Measurements from ENCODE around the gene C14orf93. TPM values are rescaled to one million over a fixed set of nuclear protein-coding genes. Genes with fewer than 3 reads are reported as not detected.

C14orf93 gene
- total and polyA plus RNA-seq, 2 donors (not counting 1 experiment from before 2014, with no cell fraction given) = 17.9 to 26.8 TPM

GRCh38 chr14:22981876-22982476, 28.0 kb downstream of the C14orf93 start:
- Histone ChIP-seq H3K27ac (ENCODE audit: low read length in 2 of 2) (no peak overlapping the region), H4K20me1 (ENCODE audit: control insufficient read depth, insufficient read depth, low read length, poor library complexity, severe bottlenecking) (no peaks in the 10 kb centered on the region), H2AFZ (ENCODE audit: insufficient read depth, low read depth, low read length, poor library complexity, severe bottlenecking) (peak overlapping the region; percentile 90), H3K9ac (ENCODE audit: low read length) (peak overlapping the region; percentile 71), H3K9me3 (ENCODE audit: control extremely low read depth in 1 of 3, control insufficient read depth in 2 of 3, insufficient read depth in 1 of 3, low read length in 2 of 3) (peaks cover 0 to 8% (median 0%) of the 10 kb centered on the region in 3 donors), H3K79me2 (ENCODE audit: control insufficient read depth, insufficient read depth, low read length) (no peaks in the 10 kb centered on the region), H3K4me1 (ENCODE audit: control insufficient read depth in 2 of 2, insufficient read depth in 2 of 2, low read length in 2 of 2) (peaks cover 26 to 34% of the 10 kb centered on the region in 2 donors), H3K4me2 (replicated peaks; ENCODE audit: low read depth, low read length, poor library complexity, severe bottlenecking) (peak overlapping the region; percentile 95), H3K4me3 (ENCODE audit: control extremely low read depth in 1 of 5, extremely low read depth in 1 of 5, insufficient read depth in 1 of 5, low read depth in 2 of 5, low read length in 4 of 5) (peak overlapping the region; percentile 12 to 80 (median 68)), H3K27me3 (replicated peaks in 1 of 4; ENCODE audit: control extremely low read depth in 1 of 4, control insufficient read depth in 3 of 4, insufficient read depth in 4 of 4, low read length in 3 of 4) (peaks cover 0 to 31% (median 15%) of the 10 kb centered on the region in 4 experiments), H3K36me3 (replicated peaks in 1 of 2; ENCODE audit: control extremely low read depth in 1 of 2, control insufficient read depth in 1 of 2, extremely low read depth in 1 of 2, insufficient read depth in 2 of 2, low read length in 1 of 2) (no peaks in the 10 kb centered on the region)
- Mint-ChIP-seq H3K27me3 (peaks cover 4% of the 10 kb centered on the region), H3K27ac (no peak overlapping the region), H3K4me1 (peaks cover 12% of the 10 kb centered on the region), H3K9me3 (ENCODE audit: insufficient read depth) (no peaks in the 10 kb centered on the region), H3K4me3 (no peak overlapping the region)
- DNase-seq = peak; percentile 56
- 2% methylated on average over 51 of the region's 51 CpGs for WGBS (ENCODE audit: insufficient coverage)
- ChIA-PET POLR2A (interaction anchor here (0.5 to 2.0 kb wide), 3 partner anchors 52 to 76 kb away, joined by 3 to 6 read pairs (median 4); no protein-coding TSS in a partner anchor), CTCF (interaction anchor here (0.7 to 36.3 kb wide), 21 partner anchors 9 to 597 kb away, joined by 3 to 1134 read pairs (median 7); partner anchors contain the start of genes C14orf93, CDH24, PRMT5 and RBM23)
- intact Hi-C loops (cut with micrococcal nuclease) = loop anchor here (2.0 to 10.0 kb wide), 4 partner anchors 25 to 667 kb away; partner anchors contain the start of genes HAUS4 and LRP10
- no peak for ATAC-seq (ENCODE audit: low read depth)
- TF ChIP-seq EZH2 (IDR thresholded peaks at IDR 0.05; ENCODE audit: borderline replicate concordance, insufficient read depth, low read depth, low read length, poor library complexity, severe bottlenecking) (peak; percentile 81), CTCF (IDR thresholded peaks at IDR 0.05) (no peak)
